Measurements from ENCODE around the gene TNFSF12. TPM values are rescaled to one million over a fixed set of nuclear protein-coding genes. Genes with fewer than 3 reads are reported as not detected.

TNFSF12 gene, protein sequence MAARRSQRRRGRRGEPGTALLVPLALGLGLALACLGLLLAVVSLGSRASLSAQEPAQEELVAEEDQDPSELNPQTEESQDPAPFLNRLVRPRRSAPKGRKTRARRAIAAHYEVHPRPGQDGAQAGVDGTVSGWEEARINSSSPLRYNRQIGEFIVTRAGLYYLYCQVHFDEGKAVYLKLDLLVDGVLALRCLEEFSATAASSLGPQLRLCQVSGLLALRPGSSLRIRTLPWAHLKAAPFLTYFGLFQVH
- total RNA-seq = 17.0 and 18.4 TPM in 2 replicates

DNA sequence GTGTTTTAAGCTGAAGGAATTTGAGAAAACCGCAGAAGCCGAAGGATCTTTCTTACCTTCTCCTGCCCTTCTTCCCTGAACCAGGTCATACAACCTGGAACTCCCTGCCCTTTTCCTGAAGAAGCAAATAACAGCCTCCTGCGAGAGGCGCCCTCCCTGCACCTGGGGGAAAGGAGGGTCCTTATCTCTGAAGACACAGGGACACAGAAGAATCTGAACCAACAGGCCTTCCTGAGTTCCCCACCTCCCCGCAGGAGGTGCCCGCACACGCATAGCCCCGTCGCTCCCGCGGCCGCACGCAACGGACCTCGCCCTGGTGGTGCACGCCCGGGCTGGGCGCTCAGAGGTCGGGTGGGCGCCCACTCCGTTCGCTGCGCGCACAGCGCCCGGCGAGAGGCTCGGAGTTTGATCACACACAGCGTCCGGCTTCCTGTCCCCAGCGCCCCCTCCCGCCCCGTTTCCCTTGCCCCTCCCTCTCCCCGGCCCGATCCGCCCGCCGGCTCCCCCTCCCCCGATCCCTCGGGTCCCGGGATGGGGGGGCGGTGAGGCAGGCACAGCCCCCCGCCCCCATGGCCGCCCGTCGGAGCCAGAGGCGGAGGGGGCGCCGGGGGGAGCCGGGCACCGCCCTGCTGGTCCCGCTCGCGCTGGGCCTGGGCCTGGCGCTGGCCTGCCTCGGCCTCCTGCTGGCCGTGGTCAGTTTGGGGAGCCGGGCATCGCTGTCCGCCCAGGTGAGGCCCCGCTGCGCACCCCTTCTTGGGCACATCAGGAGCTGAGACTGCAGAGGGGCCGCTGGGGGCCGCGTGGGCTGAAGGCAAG lies at the start of gene TNFSF12:
TNFSF12 (plus strand) TSS at position 474 of the 816 bp plus-strand sequence; CDS start at position 570, 96 bp downstream.

DNA sequence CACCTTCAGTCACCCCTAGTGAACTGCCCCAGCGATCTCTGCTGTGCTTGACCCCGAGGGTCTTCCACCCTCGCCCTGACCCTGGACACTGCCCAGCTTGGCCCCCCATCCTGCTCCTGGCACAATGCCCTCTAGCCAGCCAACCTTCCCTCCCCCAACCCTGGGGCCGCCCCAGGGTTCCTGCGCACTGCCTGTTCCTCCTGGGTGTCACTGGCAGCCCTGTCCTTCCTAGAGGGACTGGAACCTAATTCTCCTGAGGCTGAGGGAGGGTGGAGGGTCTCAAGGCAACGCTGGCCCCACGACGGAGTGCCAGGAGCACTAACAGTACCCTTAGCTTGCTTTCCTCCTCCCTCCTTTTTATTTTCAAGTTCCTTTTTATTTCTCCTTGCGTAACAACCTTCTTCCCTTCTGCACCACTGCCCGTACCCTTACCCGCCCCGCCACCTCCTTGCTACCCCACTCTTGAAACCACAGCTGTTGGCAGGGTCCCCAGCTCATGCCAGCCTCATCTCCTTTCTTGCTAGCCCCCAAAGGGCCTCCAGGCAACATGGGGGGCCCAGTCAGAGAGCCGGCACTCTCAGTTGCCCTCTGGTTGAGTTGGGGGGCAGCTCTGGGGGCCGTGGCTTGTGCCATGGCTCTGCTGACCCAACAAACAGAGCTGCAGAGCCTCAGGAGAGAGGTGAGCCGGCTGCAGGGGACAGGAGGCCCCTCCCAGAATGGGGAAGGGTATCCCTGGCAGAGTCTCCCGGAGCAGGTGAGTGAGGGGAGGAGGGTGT lies 9.9 kb downstream of the TNFSF12 start, which contains the start of gene TNFSF13:
TNFSF13 (plus strand) TSS at position 207 of the 776 bp plus-strand sequence; CDS start at position 497, 290 bp downstream.

DNA sequence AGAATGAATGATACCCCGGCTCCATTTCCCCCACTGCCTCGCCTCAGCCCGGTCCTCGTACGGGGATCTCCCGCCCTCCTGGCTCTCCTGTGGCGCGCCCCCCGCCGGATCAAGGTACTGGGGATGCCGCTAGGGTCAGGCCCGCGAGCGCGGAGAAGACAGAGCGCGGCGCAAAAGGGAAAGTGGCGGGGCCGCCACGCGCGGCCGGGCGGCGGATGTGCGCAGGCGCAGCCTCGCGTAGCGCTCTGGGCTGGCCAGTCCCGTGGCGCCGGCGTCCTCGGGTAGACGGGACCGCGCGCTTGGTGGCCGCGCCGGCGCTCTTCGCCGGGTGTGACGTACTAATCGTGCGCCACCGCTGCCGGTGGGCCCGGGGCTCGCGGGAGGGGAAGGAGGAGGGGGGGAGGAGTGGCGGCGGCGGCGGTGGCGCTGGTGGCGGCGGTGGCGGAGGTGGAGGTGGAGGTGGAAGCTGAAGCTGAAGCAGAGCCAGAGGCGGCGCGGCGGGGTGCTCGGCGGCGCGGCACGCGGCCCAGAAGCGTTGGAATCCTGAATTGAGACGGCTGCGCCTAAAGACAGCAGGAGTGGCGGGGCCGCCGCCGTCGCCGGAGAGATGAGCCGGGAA lies 12.8 kb downstream of the TNFSF12 start, which contains the start of gene SENP3:
SENP3 (plus strand) TSS at position 331 of the 619 bp plus-strand sequence. CDS start 1,158 bp downstream, outside the sequence.

DNA sequence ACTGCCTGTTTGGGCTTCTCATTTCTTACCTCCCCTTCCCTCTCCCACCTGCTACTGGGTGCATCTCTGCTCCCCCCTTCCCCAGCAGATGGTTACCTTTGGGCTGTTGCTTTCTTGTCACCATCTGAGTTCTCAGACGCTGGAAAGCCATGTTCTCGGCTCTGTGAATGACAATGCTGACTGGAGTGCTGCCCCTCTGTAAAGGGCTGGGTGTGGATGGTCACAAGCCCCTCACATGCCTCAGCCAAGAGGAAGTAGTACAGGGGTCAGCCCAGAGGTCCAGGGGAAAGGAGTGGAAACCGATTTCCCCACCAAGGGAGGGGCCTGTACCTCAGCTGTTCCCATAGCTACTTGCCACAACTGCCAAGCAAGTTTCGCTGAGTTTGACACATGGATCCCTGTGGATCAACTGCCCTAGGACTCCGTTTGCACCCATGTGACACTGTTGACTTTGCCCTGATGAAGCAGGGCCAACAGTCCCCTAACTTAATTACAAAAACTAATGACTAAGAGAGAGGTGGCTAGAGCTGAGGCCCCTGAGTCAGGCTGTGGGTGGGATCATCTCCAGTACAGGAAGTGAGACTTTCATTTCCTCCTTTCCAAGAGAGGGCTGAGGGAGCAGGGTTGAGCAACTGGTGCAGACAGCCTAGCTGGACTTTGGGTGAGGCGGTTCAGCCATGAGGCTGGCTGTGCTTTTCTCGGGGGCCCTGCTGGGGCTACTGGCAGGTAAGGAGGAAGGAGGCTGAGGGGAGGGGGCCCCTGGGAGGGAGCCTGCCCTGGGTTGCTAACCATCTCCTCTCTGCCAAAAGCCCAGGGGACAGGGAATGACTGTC lies 30.4 kb downstream of the TNFSF12 start, which contains the start of gene CD68:
CD68 (plus strand) TSS at position 638 of the 833 bp plus-strand sequence; CDS start at position 678, 40 bp downstream.

DNA sequence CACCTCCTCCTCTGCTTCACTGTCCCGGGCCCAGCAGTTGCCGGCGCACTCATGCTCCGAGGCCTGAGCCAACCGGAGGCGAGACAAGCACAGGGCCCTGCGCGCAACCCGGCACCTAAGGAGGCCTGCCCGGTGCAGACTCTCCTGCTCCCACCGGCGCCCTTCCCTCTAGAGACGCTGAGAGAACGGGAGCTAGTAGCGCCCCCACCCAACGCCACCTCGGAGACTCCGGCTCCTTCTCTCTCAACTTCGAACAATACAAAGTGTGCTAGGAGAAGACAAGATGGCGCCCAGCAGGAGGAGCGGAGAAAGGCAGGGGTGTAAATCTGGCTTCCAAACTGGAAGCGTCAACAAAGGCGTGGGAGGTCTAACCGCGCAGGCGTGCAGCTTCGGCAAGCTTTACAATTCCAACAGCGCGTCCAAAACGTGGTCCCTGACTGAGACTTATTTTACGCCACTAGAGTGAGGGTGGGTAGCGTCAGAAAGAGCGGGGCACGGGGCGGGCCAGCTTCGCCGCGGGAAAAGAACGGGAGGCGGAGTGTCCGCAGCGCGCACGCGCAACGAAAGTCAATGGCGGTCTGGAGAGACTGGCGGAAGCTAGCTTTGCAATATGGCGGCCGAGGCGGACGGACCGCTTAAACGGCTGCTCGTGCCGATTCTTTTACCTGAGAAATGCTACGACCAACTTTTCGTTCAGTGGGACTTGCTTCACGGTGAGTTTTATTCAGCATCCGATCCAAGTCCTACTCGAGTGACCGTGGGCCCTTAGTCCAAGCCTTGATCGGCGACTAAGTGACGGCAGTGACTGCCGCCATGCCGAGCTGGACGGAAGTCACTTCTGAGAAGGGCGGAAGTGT lies 34.6 kb downstream of the TNFSF12 start, which contains the start of gene MPDU1:
MPDU1 (plus strand) TSS at position 600 of the 857 bp plus-strand sequence; CDS start at position 611, 11 bp downstream.

DNA sequence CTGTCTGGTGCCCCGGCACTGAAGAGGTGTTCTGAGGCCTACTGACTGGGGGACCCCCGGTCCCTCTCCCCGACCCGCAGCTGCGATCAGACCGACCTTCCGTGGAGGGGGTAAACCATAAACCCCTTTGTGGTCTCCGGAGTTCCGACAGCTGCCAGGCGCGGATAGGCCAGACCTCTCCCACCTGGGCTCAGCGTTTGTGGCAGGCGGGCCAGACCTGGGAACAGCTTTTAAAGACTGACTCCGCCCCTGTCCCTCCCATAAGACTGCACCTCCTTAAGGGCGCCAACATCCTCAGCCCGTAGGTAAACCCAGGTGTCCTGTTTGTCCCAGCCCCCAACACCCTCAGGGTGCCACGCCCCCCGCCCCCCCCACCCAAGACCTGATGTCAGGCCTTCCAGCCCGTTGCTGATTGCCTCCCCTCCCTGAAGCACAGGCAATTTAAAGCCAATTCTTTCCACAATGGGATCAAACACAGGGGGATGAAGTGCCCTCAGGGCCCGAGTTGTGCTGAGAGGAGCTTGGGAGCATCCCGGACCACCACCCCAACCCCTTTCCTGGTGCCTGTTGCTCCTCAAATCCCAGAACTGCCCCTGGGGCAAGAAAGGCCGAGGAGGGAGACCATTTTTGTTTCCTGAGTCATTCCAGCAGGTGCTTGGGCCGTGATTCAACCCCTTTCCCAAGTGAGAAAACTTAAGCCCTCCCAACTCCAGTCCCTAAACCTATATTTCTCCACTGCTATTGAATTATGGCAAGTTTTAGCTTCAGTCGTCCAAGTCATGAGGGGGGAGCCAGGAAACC lies 41.2 kb downstream of the TNFSF12 start, which contains the start of gene SOX15:
SOX15 (minus strand) TSS at position 204 of the 801 bp plus-strand sequence. CDS start 418 bp downstream, outside the sequence.

Other genes with a start within 250 kb of the TNFSF12 start
- 469 and 682 TPM in 2 replicates for gene EIF5A, start 241.4 kb upstream of the TNFSF12 start, total RNA-seq
- 40.1 and 47.6 TPM in 2 replicates for gene GPS2, start 233.7 kb upstream of the TNFSF12 start, total RNA-seq
- 20.2 and 23.5 TPM in 2 replicates for gene NEURL4, start 219.7 kb upstream of the TNFSF12 start, total RNA-seq
- 0.58 and 0.99 TPM in 2 replicates for gene ACAP1, start 212.5 kb upstream of the TNFSF12 start, total RNA-seq
- gene KCTD11, start 196.9 kb upstream of the TNFSF12 start, total RNA-seq = 6.1 and 13.1 TPM in 2 replicates
- gene TMEM95, start 193.9 kb upstream of the TNFSF12 start, total RNA-seq = not detected in 2 replicates
- gene TNK1, start 168.0 kb upstream of the TNFSF12 start, total RNA-seq = 0.66 and 0.73 TPM in 2 replicates
- gene PLSCR3, start 154.5 kb upstream of the TNFSF12 start, total RNA-seq = 38.7 and 48.1 TPM in 2 replicates
- gene TMEM256, start 145.0 kb upstream of the TNFSF12 start, total RNA-seq = 95.8 and 132 TPM in 2 replicates
- gene NLGN2, start 141.2 kb upstream of the TNFSF12 start, total RNA-seq = 16.1 and 18.2 TPM in 2 replicates
- gene SPEM1, start 128.7 kb upstream of the TNFSF12 start, total RNA-seq = not detected in 2 replicates
- gene SPEM2, start 123.4 kb upstream of the TNFSF12 start, total RNA-seq = not detected in 2 replicates
- not detected in 2 replicates for gene SPEM3, start 120.2 kb upstream of the TNFSF12 start, total RNA-seq
- 1.3 and 1.9 TPM in 2 replicates for gene TMEM102, start 113.6 kb upstream of the TNFSF12 start, total RNA-seq
- gene FGF11, start 109.5 kb upstream of the TNFSF12 start, total RNA-seq = 0.58 and 2.8 TPM in 2 replicates
- gene CHRNB1, start 104.0 kb upstream of the TNFSF12 start, total RNA-seq = 6.8 and 10.3 TPM in 2 replicates
- gene ZBTB4, start 69.4 kb upstream of the TNFSF12 start, total RNA-seq = 27.8 and 44.8 TPM in 2 replicates
- not detected in 2 replicates for gene SLC35G6, start 67.6 kb upstream of the TNFSF12 start, total RNA-seq
- 104 and 111 TPM in 2 replicates for gene POLR2A, start 64.7 kb upstream of the TNFSF12 start, total RNA-seq
- 2.0 and 2.2 TPM in 2 replicates for gene TNFSF13, start 9.7 kb downstream of the TNFSF12 start, total RNA-seq
- gene SENP3, start 12.9 kb downstream of the TNFSF12 start, total RNA-seq = 59.2 and 68.1 TPM in 2 replicates
- 30.4 and 79.9 TPM in 2 replicates for gene CD68, start 30.6 kb downstream of the TNFSF12 start, total RNA-seq
- 94.1 and 137 TPM in 2 replicates for gene MPDU1, start 34.8 kb downstream of the TNFSF12 start, total RNA-seq
- 0.66 and 0.73 TPM in 2 replicates for gene SOX15, start 41.0 kb downstream of the TNFSF12 start, total RNA-seq
- gene FXR2, start 65.8 kb downstream of the TNFSF12 start, total RNA-seq = 34.9 and 47.3 TPM in 2 replicates
- gene SAT2, start 78.8 kb downstream of the TNFSF12 start, total RNA-seq = 43.8 and 45.5 TPM in 2 replicates
- gene SHBG, start 81.1 kb downstream of the TNFSF12 start, total RNA-seq = 0.17 and 0.29 TPM in 2 replicates
- gene ATP1B2, start 101.9 kb downstream of the TNFSF12 start, total RNA-seq = 0.17 TPM in 1 of 2 replicates, not detected in the other
- 18.3 and 35.4 TPM in 2 replicates for gene TP53, start 138.4 kb downstream of the TNFSF12 start, total RNA-seq
- 3.6 and 6.4 TPM in 2 replicates for gene WRAP53, start 139.4 kb downstream of the TNFSF12 start, total RNA-seq
- gene EFNB3, start 156.1 kb downstream of the TNFSF12 start, total RNA-seq = 0.83 and 1.0 TPM in 2 replicates
- 0.17 and 0.29 TPM in 2 replicates for gene DNAH2, start 168.7 kb downstream of the TNFSF12 start, total RNA-seq